Effector memory CD8-positive, alpha-beta T cell (primary cell): ENCODE results near the gene DHX8.
A peak's percentile ranks its signal among the peaks of the same experiment; 100 is the strongest.

ENCODE experiments used
- ATAC-seq: fragments of 150-1000 bp; cut with Tn5 transposase; replicated peaks from 2 replicates; pipeline ENCODE4 v1.10.0; 2021; ENCODE audit warnings: mild to moderate bottlenecking, moderate library complexity
- DNase-seq, 3 experiments: peaks; one replicate each; pipeline ENCODE4 v3.0.0; 2021
- H3K27ac Mint-ChIP-seq, 2 donors: one replicate each; pipeline ENCODE4 v1.8.0; 2022; ENCODE audit warnings: mild to moderate bottlenecking in 2 of 2, mixed read lengths in 2 of 2, moderate library complexity in 2 of 2
- H3K27me3 Mint-ChIP-seq, 2 donors: one replicate each; pipeline ENCODE4 v1.8.0; 2022; ENCODE audit warnings: mixed read lengths in 2 of 2
- H3K36me3 Mint-ChIP-seq: one replicate; pipeline ENCODE4 v1.8.0; 2022; ENCODE audit warnings: mild to moderate bottlenecking, moderate library complexity, mixed read lengths; ENCODE audit not compliant: insufficient read depth
- H3K4me1 Mint-ChIP-seq, 2 donors: one replicate each; pipeline ENCODE4 v1.8.0; 2022; ENCODE audit warnings: low read depth in 2 of 2, mixed read lengths in 2 of 2
- H3K4me3 Mint-ChIP-seq, 2 donors: one replicate each; pipeline ENCODE4 v1.8.0; 2022; ENCODE audit warnings: mild to moderate bottlenecking in 2 of 2, mixed read lengths in 2 of 2, moderate library complexity in 2 of 2
- H3K9me3 Mint-ChIP-seq, 2 donors: one replicate each; pipeline ENCODE4 v1.8.0; 2022; ENCODE audit warnings: mixed read lengths in 2 of 2

Gene DHX8

GRCh38 chr17:43517615-43518386 lies 34.0 kb downstream of the DHX8 start:
- Mint-ChIP-seq H3K36me3 (peaks cover 84% of the 10 kb centered on the region), H3K4me3 (no peak overlapping the region), H3K27me3 (no peaks in the 10 kb centered on the region), H3K27ac (peak overlapping the region in 1 of 2 donors; percentile 53), H3K4me1 (no peaks in the 10 kb centered on the region), H3K9me3 (no peaks in the 10 kb centered on the region)
- DNase-seq = no peak
- no peak for ATAC-seq

DNA sequence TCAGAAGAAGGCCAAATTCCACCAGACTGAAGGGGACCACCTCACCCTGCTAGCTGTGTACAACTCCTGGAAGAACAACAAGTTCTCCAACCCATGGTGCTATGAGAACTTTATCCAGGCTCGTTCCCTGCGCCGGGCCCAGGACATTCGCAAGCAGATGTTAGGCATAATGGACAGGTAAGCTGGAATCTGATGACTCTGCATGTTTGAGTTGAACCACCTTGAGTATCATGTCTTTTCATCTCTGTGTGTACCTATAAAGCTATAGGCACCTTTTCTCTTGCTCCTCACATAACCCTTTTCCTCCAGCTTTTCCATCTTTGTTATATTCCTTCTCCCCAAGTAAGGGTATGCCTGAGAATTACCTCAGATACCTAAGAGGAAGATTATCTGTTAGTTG lies 37.6 kb downstream of the DHX8 start:
- no peaks in the 10 kb centered on the region for H3K9me3 Mint-ChIP-seq
- peaks cover 83% of the 10 kb centered on the region for H3K36me3 Mint-ChIP-seq
- DNase-seq (no peak), ATAC-seq (no peak)
- H3K27me3 Mint-ChIP-seq = no peaks in the 10 kb centered on the region
- H3K4me1 Mint-ChIP-seq = peaks cover 0 to 3% of the 10 kb centered on the region in 2 donors
- H3K4me3 Mint-ChIP-seq = no peak overlapping the region
- peak overlapping the region in 1 of 2 donors; percentile 41 for H3K27ac Mint-ChIP-seq

DNA sequence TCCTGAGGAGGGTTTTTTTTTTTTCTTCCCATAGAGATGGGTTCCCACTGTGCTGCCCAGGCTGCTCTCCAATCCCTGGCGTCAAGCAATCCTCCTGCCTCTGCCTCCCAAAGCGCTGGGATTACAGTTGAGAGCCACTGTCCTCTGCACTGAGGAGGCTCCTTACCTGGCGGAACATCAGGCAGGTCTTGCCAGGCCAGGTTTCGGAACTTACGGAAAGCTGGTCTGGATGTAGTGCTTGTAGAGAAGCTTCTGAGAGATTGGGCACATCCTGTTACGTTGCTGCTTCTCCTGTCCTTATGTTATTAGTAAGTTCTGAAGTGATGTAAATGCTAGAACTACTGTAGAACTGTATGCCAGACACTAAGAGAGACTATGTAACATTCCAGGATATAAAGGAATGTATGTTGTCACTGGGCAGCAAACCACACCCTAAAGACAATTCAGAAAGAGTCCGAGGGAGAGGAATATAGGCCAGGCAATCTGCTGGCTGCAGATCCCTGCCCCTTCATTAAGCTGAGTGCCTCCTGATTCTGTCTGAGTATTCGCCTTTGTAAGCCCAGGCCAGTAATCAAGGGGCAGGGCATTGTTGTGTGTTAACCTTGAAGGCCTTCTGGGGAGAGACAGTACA lies 41.3 kb downstream of the DHX8 start:
- peaks cover 0 to 5% of the 10 kb centered on the region in 2 donors for H3K4me1 Mint-ChIP-seq
- no peaks in the 10 kb centered on the region for H3K9me3 Mint-ChIP-seq
- DNase-seq (no peak), ATAC-seq (no peak)
- H3K36me3 Mint-ChIP-seq = peaks cover 55% of the 10 kb centered on the region
- no peak overlapping the region for H3K4me3 Mint-ChIP-seq
- no peaks in the 10 kb centered on the region for H3K27me3 Mint-ChIP-seq
- no peak overlapping the region for H3K27ac Mint-ChIP-seq

GRCh38 chr17:43526886-43527648 lies 43.3 kb downstream of the DHX8 start:
- peaks cover 0 to 5% of the 10 kb centered on the region in 2 donors for H3K4me1 Mint-ChIP-seq
- no peak overlapping the region for H3K4me3 Mint-ChIP-seq
- peaks cover 35% of the 10 kb centered on the region for H3K36me3 Mint-ChIP-seq
- no peak for ATAC-seq
- H3K27me3 Mint-ChIP-seq = no peaks in the 10 kb centered on the region
- H3K9me3 Mint-ChIP-seq = no peaks in the 10 kb centered on the region
- no peak for DNase-seq
- H3K27ac Mint-ChIP-seq = no peak overlapping the region

DNA sequence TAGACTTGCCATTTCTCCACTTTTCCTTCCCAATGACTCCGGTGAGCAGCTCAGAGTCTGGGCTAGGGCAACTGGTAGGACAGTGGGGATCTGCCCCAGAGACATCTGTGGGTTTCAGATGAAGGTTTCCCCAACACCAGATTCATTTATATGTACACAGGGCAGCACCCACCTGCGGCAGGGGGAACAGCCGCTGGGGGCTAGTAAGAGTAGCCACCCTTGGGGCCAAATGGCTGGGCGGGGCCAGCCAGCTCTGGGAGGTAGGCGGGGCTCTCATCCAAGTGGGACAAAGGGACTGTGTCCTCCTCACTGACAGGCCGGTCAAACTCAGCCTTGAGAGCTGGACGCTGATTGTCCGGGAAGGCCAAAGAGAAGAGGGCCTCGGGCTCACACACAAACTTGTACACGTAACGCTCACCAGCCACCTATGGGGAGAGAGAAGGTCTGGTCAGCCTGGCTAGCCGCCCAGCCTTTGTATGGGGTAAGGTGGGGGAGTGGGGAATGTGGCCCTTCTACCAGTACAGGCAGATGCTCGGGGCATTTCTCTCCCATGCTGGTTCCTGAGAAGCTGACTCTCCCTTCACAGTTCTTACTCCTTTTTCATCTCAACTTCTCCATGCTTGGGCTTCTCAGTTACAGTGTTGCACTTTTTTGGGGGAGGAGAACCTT lies 44.7 kb downstream of the DHX8 start:
- peaks cover 0 to 5% of the 10 kb centered on the region in 2 donors for H3K4me1 Mint-ChIP-seq
- ATAC-seq = no peak
- no peaks in the 10 kb centered on the region for H3K9me3 Mint-ChIP-seq
- peak overlapping the region in 1 of 2 donors; percentile 44 for H3K27ac Mint-ChIP-seq
- DNase-seq = no peak
- H3K27me3 Mint-ChIP-seq = no peaks in the 10 kb centered on the region
- H3K36me3 Mint-ChIP-seq = peaks cover 22% of the 10 kb centered on the region
- no peak overlapping the region for H3K4me3 Mint-ChIP-seq

- no peak for DNase-seq
- peaks cover 15% of the 10 kb centered on the region for H3K36me3 Mint-ChIP-seq
- H3K27ac Mint-ChIP-seq = no peak overlapping the region
- H3K4me1 Mint-ChIP-seq = peaks cover 0 to 5% of the 10 kb centered on the region in 2 donors
- H3K4me3 Mint-ChIP-seq = no peak overlapping the region
- H3K9me3 Mint-ChIP-seq = no peaks in the 10 kb centered on the region
- ATAC-seq = no peak
- no peaks in the 10 kb centered on the region for H3K27me3 Mint-ChIP-seq
Observed at GRCh38 chr17:43528988-43529814, 45.4 kb downstream of the DHX8 start.

DNA sequence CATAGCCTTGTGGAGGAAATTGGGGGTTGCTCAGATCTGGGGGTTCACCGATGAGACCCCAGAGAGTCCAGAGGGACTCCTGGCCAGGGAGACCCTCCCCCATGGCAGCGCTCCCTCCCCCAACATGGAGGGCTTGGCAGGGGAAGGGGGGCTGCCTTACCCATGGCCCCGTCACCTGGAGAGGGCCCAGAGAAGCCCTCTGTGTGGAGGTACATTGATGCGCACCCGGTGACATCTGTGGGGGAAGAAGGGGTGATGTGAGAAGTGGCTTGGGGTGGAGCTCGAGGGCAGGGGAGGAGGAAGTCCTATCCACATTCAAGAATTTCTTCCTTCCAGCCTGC lies 46.1 kb downstream of the DHX8 start:
- peaks cover 0 to 3% of the 10 kb centered on the region in 2 donors for H3K4me1 Mint-ChIP-seq
- ATAC-seq = no peak
- no peaks in the 10 kb centered on the region for H3K9me3 Mint-ChIP-seq
- DNase-seq = no peak
- H3K27me3 Mint-ChIP-seq = no peaks in the 10 kb centered on the region
- no peak overlapping the region for H3K27ac Mint-ChIP-seq
- H3K36me3 Mint-ChIP-seq = peaks cover 8% of the 10 kb centered on the region
- no peak overlapping the region for H3K4me3 Mint-ChIP-seq

DNA sequence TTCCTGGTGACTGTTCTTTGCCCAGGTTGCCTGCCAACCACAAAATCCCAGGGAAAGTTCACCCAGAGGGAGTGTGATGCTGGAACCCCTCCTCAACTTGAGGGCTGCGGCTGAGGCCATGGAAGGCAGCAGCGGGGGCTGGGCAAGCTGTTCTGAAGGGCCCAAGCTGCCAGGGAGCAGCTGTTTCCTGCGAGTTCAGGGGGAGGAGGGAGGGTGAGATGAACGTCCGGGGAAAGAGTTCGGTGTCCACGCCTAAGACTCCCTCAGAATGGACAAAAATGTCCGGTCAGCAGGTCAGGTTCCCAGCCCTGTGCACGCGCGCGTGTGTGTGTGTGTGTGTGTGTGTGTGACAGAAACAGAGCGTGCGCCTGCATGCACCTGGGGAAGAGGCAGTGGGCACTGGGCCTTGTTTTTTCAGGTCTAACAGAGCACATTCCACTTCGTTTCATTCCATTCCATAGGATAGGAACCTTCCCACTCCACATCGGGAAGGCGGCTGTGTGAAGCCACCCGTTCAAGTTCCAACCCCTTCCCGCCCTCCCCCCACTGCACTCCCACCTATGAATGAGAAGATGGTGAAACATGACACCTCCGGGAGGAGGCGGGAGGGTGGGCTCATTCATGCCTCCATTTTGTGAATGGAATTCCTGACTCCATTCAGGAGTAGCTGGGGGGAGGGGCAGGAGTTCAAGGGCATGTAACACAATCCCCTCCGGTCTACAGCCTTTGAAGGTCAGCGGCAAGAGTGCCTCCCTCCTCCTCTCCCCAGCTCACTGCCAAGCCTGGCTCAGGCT lies 46.7 kb downstream of the DHX8 start:
- no peak overlapping the region for H3K4me3 Mint-ChIP-seq

DNA sequence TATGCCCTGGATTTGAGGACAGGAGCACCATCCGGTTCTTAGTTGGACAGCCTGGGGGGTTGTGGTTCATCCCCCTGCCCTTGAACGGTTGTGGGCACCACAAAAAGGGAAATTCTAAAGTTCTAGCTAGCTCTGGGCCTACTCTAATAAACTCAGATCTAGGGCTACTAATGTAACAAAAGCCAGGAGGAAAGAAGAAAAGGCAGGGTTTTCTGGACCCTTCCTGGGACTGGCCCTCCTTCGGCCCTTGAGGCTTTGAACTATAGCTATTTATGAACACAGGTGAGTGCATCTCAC lies 47.3 kb downstream of the DHX8 start:
- no peak overlapping the region for H3K4me3 Mint-ChIP-seq
- ATAC-seq = no peak
- H3K36me3 Mint-ChIP-seq = peaks cover under 1% of the 10 kb centered on the region
- no peak overlapping the region for H3K27ac Mint-ChIP-seq
- peaks cover 0 to 3% of the 10 kb centered on the region in 2 donors for H3K4me1 Mint-ChIP-seq
- DNase-seq = no peak
- no peaks in the 10 kb centered on the region for H3K9me3 Mint-ChIP-seq
- no peaks in the 10 kb centered on the region for H3K27me3 Mint-ChIP-seq

More for the DNA sequence above, 46.7 kb downstream of the DHX8 start:
- DNase-seq (no peak), ATAC-seq (no peak)
- peaks cover 5% of the 10 kb centered on the region for H3K36me3 Mint-ChIP-seq
- peaks cover 0 to 3% of the 10 kb centered on the region in 2 donors for H3K4me1 Mint-ChIP-seq
- no peaks in the 10 kb centered on the region for H3K27me3 Mint-ChIP-seq
- no peaks in the 10 kb centered on the region for H3K9me3 Mint-ChIP-seq
- no peak overlapping the region for H3K27ac Mint-ChIP-seq

DNA sequence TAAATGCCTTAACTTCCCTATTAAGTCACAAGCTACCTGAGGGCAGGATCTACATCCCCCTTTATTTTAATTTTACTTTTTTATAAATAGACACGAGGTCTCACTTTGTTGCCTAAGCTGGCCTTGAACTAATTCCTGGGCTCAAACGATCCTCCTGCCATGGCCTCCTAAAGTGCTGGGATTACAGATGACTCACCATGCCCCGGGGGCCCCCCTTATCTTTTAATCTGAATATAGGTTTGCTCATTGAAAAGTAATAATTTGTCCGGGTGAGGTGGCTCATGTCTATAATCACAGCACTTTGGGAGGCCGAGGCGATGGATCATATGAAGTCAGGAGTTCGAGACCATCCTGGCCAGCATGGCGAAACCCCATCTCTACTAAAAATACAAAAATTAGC lies 48.2 kb downstream of the DHX8 start:
- H3K4me3 Mint-ChIP-seq = no peak overlapping the region
- no peak overlapping the region for H3K27ac Mint-ChIP-seq
- ATAC-seq = no peak
- H3K4me1 Mint-ChIP-seq = peaks cover 0 to 3% of the 10 kb centered on the region in 2 donors
- no peak for DNase-seq
- no peaks in the 10 kb centered on the region for H3K9me3 Mint-ChIP-seq
- no peaks in the 10 kb centered on the region for H3K27me3 Mint-ChIP-seq
- H3K36me3 Mint-ChIP-seq = no peaks in the 10 kb centered on the region

GRCh38 chr17:43532581-43532980 lies 48.8 kb downstream of the DHX8 start:
- Mint-ChIP-seq H3K27me3 (no peaks in the 10 kb centered on the region), H3K36me3 (no peaks in the 10 kb centered on the region), H3K4me1 (peaks cover 0 to 3% of the 10 kb centered on the region in 2 donors), H3K4me3 (no peak overlapping the region), H3K27ac (no peak overlapping the region), H3K9me3 (no peaks in the 10 kb centered on the region)
- no peak for ATAC-seq
- DNase-seq = no peak

DNA sequence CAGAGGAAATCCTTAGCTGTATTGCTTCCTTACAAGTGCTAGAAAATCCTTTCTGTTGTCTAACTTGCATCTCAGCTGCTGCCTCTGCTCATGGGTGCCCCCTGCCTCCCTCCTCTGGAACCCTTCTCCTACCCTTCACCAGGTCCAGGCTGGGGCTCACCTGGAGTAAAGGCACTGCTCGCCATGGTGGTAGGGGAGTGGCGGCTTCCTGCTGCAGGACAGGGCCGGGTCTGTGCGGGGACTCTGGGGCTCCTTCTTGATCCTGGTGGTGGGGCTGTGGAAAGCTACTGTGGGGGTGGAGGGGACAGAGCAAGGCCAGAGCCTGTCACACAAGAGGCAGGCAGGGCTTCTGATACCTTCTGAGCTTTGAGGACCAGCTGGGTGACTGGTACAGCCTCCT lies 49.9 kb downstream of the DHX8 start:
- ATAC-seq (no peak), DNase-seq (no peak)
- H3K4me3 Mint-ChIP-seq = no peak overlapping the region
- H3K27ac Mint-ChIP-seq = no peak overlapping the region
- H3K4me1 Mint-ChIP-seq = peaks cover 0 to 3% of the 10 kb centered on the region in 2 donors
- H3K36me3 Mint-ChIP-seq = no peaks in the 10 kb centered on the region
- no peaks in the 10 kb centered on the region for H3K9me3 Mint-ChIP-seq
- H3K27me3 Mint-ChIP-seq = no peaks in the 10 kb centered on the region
